Sigmoid colon (tissue), 4 donors: ENCODE measurements around the gene CHODL.

Source experiments
- POLR2A ChIP-seq, 2 donors: fragments of 450-650 bp; IDR thresholded peaks; one replicate each; pipeline ENCODE4 v1.6.1; 2016; ENCODE audit warnings: antibody characterized with exemption in 2 of 2, mild to moderate bottlenecking in 2 of 2, moderate library complexity in 2 of 2
- POLR2AphosphoS5 ChIP-seq, 4 donors: sonication (generic); formaldehyde crosslinking; IDR thresholded peaks; one replicate each; pipeline ENCODE4 v1.6.1; 2017; ENCODE audit warnings: antibody characterized with exemption in 4 of 4
- TF ChIP-seq, protein P1 (sequence below), 4 experiments: fragments of 450-650 bp in 3 of 4; fragments of 200-600 bp in 1 of 4; IDR thresholded peaks; one replicate each; pipeline ENCODE4 v1.5.1; 2016 to 2019; ENCODE audit warnings: antibody characterized with exemption in 4 of 4, mild to moderate bottlenecking in 3 of 4, moderate library complexity in 2 of 4

DNA sequence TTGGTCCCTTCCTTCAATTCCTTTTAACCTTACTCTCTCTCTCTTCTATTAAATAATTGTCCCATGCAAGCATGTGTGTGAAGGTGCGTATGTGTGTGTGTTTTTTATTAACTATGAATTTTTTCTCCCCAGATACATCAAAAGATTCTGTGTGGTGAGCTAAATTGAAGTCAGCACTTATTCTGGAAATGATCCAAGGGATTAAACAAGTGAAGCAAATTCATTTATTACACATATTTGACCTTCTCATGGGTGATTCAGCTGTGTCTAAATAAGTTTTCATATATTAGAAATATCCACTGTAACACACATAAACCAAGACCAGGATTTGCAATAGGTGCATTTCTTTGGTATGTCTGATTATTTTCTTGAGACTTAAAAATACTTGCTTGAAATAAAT, 24.3 kb downstream of the CHODL start:
- TF ChIP-seq, protein P1, sequence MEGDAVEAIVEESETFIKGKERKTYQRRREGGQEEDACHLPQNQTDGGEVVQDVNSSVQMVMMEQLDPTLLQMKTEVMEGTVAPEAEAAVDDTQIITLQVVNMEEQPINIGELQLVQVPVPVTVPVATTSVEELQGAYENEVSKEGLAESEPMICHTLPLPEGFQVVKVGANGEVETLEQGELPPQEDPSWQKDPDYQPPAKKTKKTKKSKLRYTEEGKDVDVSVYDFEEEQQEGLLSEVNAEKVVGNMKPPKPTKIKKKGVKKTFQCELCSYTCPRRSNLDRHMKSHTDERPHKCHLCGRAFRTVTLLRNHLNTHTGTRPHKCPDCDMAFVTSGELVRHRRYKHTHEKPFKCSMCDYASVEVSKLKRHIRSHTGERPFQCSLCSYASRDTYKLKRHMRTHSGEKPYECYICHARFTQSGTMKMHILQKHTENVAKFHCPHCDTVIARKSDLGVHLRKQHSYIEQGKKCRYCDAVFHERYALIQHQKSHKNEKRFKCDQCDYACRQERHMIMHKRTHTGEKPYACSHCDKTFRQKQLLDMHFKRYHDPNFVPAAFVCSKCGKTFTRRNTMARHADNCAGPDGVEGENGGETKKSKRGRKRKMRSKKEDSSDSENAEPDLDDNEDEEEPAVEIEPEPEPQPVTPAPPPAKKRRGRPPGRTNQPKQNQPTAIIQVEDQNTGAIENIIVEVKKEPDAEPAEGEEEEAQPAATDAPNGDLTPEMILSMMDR (IDR thresholded peaks at IDR 0.05), result no peak
- TF ChIP-seq POLR2AphosphoS5 (IDR thresholded peaks at IDR 0.05) (no peak), POLR2A (IDR thresholded peaks at IDR 0.05) (no peak)
